ENCODE measurements around the gene TRANK1.
A peak's percentile ranks its signal among the peaks of the same experiment; 100 is the strongest.
"Not testable (repeated sequence)": the region's sequence is repeated elsewhere in the genome, so short reads cannot be mapped to it uniquely, and the experiment has no call there.

TRANK1 gene

GRCh38 chr3:36960502-36960901 lies 15.6 kb upstream of the TRANK1 start:
- DNase-seq, result no peak
- in situ Hi-C loops (cut with HindIII; ENCODE audit: low pct_ligation_motif_present, low pct_unique_long_range_greater_than_20kb, low sequenced_read_pairs), result no loop called here

- no peak for DNase-seq
Measured at GRCh38 chr3:36959821-36960220, 15.0 kb upstream of the TRANK1 start.

GRCh38 chr3:36957862-36958686 lies 13.2 kb upstream of the TRANK1 start:
- in situ Hi-C loops (cut with HindIII; ENCODE audit: low pct_ligation_motif_present, low pct_unique_long_range_greater_than_20kb, low sequenced_read_pairs), result no loop called here
- peak; percentile 25 for DNase-seq

More at GRCh38 chr3:36959821-36960220, 15.0 kb upstream of the TRANK1 start:
- in situ Hi-C loops (cut with HindIII; ENCODE audit: low pct_ligation_motif_present, low pct_unique_long_range_greater_than_20kb, low sequenced_read_pairs), result no loop called here

GRCh38 chr3:36957063-36957462 lies 12.2 kb upstream of the TRANK1 start:
- in situ Hi-C loops (cut with HindIII; ENCODE audit: low pct_ligation_motif_present, low pct_unique_long_range_greater_than_20kb, low sequenced_read_pairs), result no loop called here

GRCh38 chr3:36956155-36956554 lies 11.3 kb upstream of the TRANK1 start:
- in situ Hi-C loops (cut with HindIII; ENCODE audit: low pct_ligation_motif_present, low pct_unique_long_range_greater_than_20kb, low sequenced_read_pairs), result no loop called here
- no peak for DNase-seq

More at GRCh38 chr3:36957063-36957462, 12.2 kb upstream of the TRANK1 start:
- no peak for DNase-seq

GRCh38 chr3:36954452-36955134 lies 9.7 kb upstream of the TRANK1 start:
- no peak for DNase-seq
- in situ Hi-C loops (cut with HindIII; ENCODE audit: low pct_ligation_motif_present, low pct_unique_long_range_greater_than_20kb, low sequenced_read_pairs), result no loop called here

GRCh38 chr3:36947814-36948213 lies 3.0 kb upstream of the TRANK1 start:
- in situ Hi-C loops (cut with HindIII; ENCODE audit: low pct_ligation_motif_present, low pct_unique_long_range_greater_than_20kb, low sequenced_read_pairs), result not testable (repeated sequence)

GRCh38 chr3:36945333-36945980 lies 603 bp upstream of the TRANK1 start:
- DNase-seq, result no peak
- in situ Hi-C loops (cut with HindIII; ENCODE audit: low pct_ligation_motif_present, low pct_unique_long_range_greater_than_20kb, low sequenced_read_pairs), result no loop called here

More at GRCh38 chr3:36947814-36948213, 3.0 kb upstream of the TRANK1 start:
- DNase-seq, result not testable (repeated sequence)

- in situ Hi-C loops (cut with HindIII; ENCODE audit: low pct_ligation_motif_present, low pct_unique_long_range_greater_than_20kb, low sequenced_read_pairs), result no loop called here
- DNase-seq, result peak; percentile 58
Measured at GRCh38 chr3:36944012-36944640, 728 bp downstream of the TRANK1 start.

GRCh38 chr3:36943601-36944000 lies 1.3 kb downstream of the TRANK1 start:
- DNase-seq, result no peak
- in situ Hi-C loops (cut with HindIII; ENCODE audit: low pct_ligation_motif_present, low pct_unique_long_range_greater_than_20kb, low sequenced_read_pairs), result no loop called here

- DNase-seq, result no peak
- in situ Hi-C loops (cut with HindIII; ENCODE audit: low pct_ligation_motif_present, low pct_unique_long_range_greater_than_20kb, low sequenced_read_pairs), result no loop called here
Measured at GRCh38 chr3:36942638-36943248, 2.1 kb downstream of the TRANK1 start.

- in situ Hi-C loops (cut with HindIII; ENCODE audit: low pct_ligation_motif_present, low pct_unique_long_range_greater_than_20kb, low sequenced_read_pairs), result no loop called here
- no peak for DNase-seq
Measured at GRCh38 chr3:36941658-36942057, 3.2 kb downstream of the TRANK1 start.

- no peak for DNase-seq
- in situ Hi-C loops (cut with HindIII; ENCODE audit: low pct_ligation_motif_present, low pct_unique_long_range_greater_than_20kb, low sequenced_read_pairs), result no loop called here
Measured at GRCh38 chr3:36941162-36941561, 3.7 kb downstream of the TRANK1 start.

GRCh38 chr3:36937492-36937891 lies 7.4 kb downstream of the TRANK1 start:
- peak; percentile 17 for DNase-seq
- in situ Hi-C loops (cut with HindIII; ENCODE audit: low pct_ligation_motif_present, low pct_unique_long_range_greater_than_20kb, low sequenced_read_pairs), result no loop called here

GRCh38 chr3:36933540-36934296 lies 11.1 kb downstream of the TRANK1 start:
- in situ Hi-C loops (cut with HindIII; ENCODE audit: low pct_ligation_motif_present, low pct_unique_long_range_greater_than_20kb, low sequenced_read_pairs), result no loop called here
- no peak for DNase-seq

GRCh38 chr3:36931424-36931823 lies 13.4 kb downstream of the TRANK1 start:
- in situ Hi-C loops (cut with HindIII; ENCODE audit: low pct_ligation_motif_present, low pct_unique_long_range_greater_than_20kb, low sequenced_read_pairs); DNase-seq: not testable (repeated sequence)

GRCh38 chr3:36928220-36928619 lies 16.6 kb downstream of the TRANK1 start:
- no peak for DNase-seq
- in situ Hi-C loops (cut with HindIII; ENCODE audit: low pct_ligation_motif_present, low pct_unique_long_range_greater_than_20kb, low sequenced_read_pairs), result no loop called here
